ENCODE data around the gene EEFSEC.
"Not testable (repeated sequence)": the region's sequence is repeated elsewhere in the genome, so short reads cannot be mapped to it uniquely, and the experiment has no call there.

EEFSEC gene

GRCh38 chr3:128154354-128154753 is 1.1 kb downstream of the EEFSEC start:
- H3K79me2 ChIP-seq (ENCODE audit: control insufficient read depth, insufficient read depth, low read length, unreplicated experiment), result peaks cover 17% of the 10 kb centered on the region
- not testable (repeated sequence) for H3K4me1 ChIP-seq (ENCODE audit: control insufficient read depth, insufficient read depth, low read length, unreplicated experiment); H3K27ac ChIP-seq (ENCODE audit: low read depth, low read length); H3K27me3 ChIP-seq (ENCODE audit: insufficient read depth, low read length)
- peak overlapping the region; percentile 83 for H3K4me3 ChIP-seq (ENCODE audit: low read depth, low read length)
- peaks cover 21% of the 10 kb centered on the region for H3K36me3 ChIP-seq (ENCODE audit: insufficient read depth, low read length)
- H2AFZ ChIP-seq (ENCODE audit: low read length, unreplicated experiment), result peak overlapping the region; percentile 57

- Histone ChIP-seq H3K4me3 (ENCODE audit: low read depth, low read length) (no peak overlapping the region), H2AFZ (ENCODE audit: low read length, unreplicated experiment) (no peak overlapping the region), H3K27me3 (ENCODE audit: insufficient read depth, low read length) (no peaks in the 10 kb centered on the region), H3K27ac (ENCODE audit: low read depth, low read length) (no peak overlapping the region), H3K79me2 (ENCODE audit: control insufficient read depth, insufficient read depth, low read length, unreplicated experiment) (peaks cover 20% of the 10 kb centered on the region), H3K36me3 (ENCODE audit: insufficient read depth, low read length) (peaks cover 21% of the 10 kb centered on the region), H3K4me1 (ENCODE audit: control insufficient read depth, insufficient read depth, low read length, unreplicated experiment) (no peaks in the 10 kb centered on the region)
Observed at GRCh38 chr3:128155616-128156360, 2.5 kb downstream of the EEFSEC start.

GRCh38 chr3:128160661-128161060 is 7.4 kb downstream of the EEFSEC start:
- peaks cover 10% of the 10 kb centered on the region for H3K79me2 ChIP-seq (ENCODE audit: control insufficient read depth, insufficient read depth, low read length, unreplicated experiment)
- no peaks in the 10 kb centered on the region for H3K4me1 ChIP-seq (ENCODE audit: control insufficient read depth, insufficient read depth, low read length, unreplicated experiment)
- no peak overlapping the region for H3K4me3 ChIP-seq (ENCODE audit: low read depth, low read length)
- H3K27me3 ChIP-seq (ENCODE audit: insufficient read depth, low read length), result no peaks in the 10 kb centered on the region
- H3K27ac ChIP-seq (ENCODE audit: low read depth, low read length), result no peak overlapping the region
- H3K36me3 ChIP-seq (ENCODE audit: insufficient read depth, low read length), result peaks cover 19% of the 10 kb centered on the region
- H2AFZ ChIP-seq (ENCODE audit: low read length, unreplicated experiment), result no peak overlapping the region

GRCh38 chr3:128163432-128163831 is 10.2 kb downstream of the EEFSEC start:
- Histone ChIP-seq H3K79me2 (ENCODE audit: control insufficient read depth, insufficient read depth, low read length, unreplicated experiment) (peaks cover 5% of the 10 kb centered on the region), H2AFZ (ENCODE audit: low read length, unreplicated experiment) (no peak overlapping the region), H3K27me3 (ENCODE audit: insufficient read depth, low read length) (no peaks in the 10 kb centered on the region), H3K27ac (ENCODE audit: low read depth, low read length) (no peak overlapping the region), H3K4me1 (ENCODE audit: control insufficient read depth, insufficient read depth, low read length, unreplicated experiment) (no peaks in the 10 kb centered on the region), H3K4me3 (ENCODE audit: low read depth, low read length) (no peak overlapping the region), H3K36me3 (ENCODE audit: insufficient read depth, low read length) (no peaks in the 10 kb centered on the region)

- Histone ChIP-seq H3K36me3 (ENCODE audit: insufficient read depth, low read length) (no peaks in the 10 kb centered on the region), H3K4me1 (ENCODE audit: control insufficient read depth, insufficient read depth, low read length, unreplicated experiment) (no peaks in the 10 kb centered on the region), H3K27ac (ENCODE audit: low read depth, low read length) (no peak overlapping the region), H3K4me3 (ENCODE audit: low read depth, low read length) (no peak overlapping the region), H3K79me2 (ENCODE audit: control insufficient read depth, insufficient read depth, low read length, unreplicated experiment) (no peaks in the 10 kb centered on the region), H2AFZ (ENCODE audit: low read length, unreplicated experiment) (no peak overlapping the region), H3K27me3 (ENCODE audit: insufficient read depth, low read length) (no peaks in the 10 kb centered on the region)
Observed at GRCh38 chr3:128166971-128167453, 13.7 kb downstream of the EEFSEC start.

GRCh38 chr3:128167646-128167972 is 14.3 kb downstream of the EEFSEC start:
- Histone ChIP-seq H3K27ac (ENCODE audit: low read depth, low read length) (no peak overlapping the region), H3K4me3 (ENCODE audit: low read depth, low read length) (no peak overlapping the region), H2AFZ (ENCODE audit: low read length, unreplicated experiment) (no peak overlapping the region), H3K4me1 (ENCODE audit: control insufficient read depth, insufficient read depth, low read length, unreplicated experiment) (no peaks in the 10 kb centered on the region), H3K36me3 (ENCODE audit: insufficient read depth, low read length) (no peaks in the 10 kb centered on the region), H3K79me2 (ENCODE audit: control insufficient read depth, insufficient read depth, low read length, unreplicated experiment) (no peaks in the 10 kb centered on the region), H3K27me3 (ENCODE audit: insufficient read depth, low read length) (no peaks in the 10 kb centered on the region)

GRCh38 chr3:128167973-128168674 is 14.8 kb downstream of the EEFSEC start:
- Histone ChIP-seq H3K36me3 (ENCODE audit: insufficient read depth, low read length) (no peaks in the 10 kb centered on the region), H3K4me1 (ENCODE audit: control insufficient read depth, insufficient read depth, low read length, unreplicated experiment) (no peaks in the 10 kb centered on the region), H3K27me3 (ENCODE audit: insufficient read depth, low read length) (no peaks in the 10 kb centered on the region), H3K27ac (ENCODE audit: low read depth, low read length) (no peak overlapping the region), H3K4me3 (ENCODE audit: low read depth, low read length) (no peak overlapping the region), H3K79me2 (ENCODE audit: control insufficient read depth, insufficient read depth, low read length, unreplicated experiment) (no peaks in the 10 kb centered on the region), H2AFZ (ENCODE audit: low read length, unreplicated experiment) (no peak overlapping the region)

- no peak overlapping the region for H2AFZ ChIP-seq (ENCODE audit: low read length, unreplicated experiment)
- no peaks in the 10 kb centered on the region for H3K27me3 ChIP-seq (ENCODE audit: insufficient read depth, low read length)
- H3K27ac ChIP-seq (ENCODE audit: low read depth, low read length), result no peak overlapping the region
- no peaks in the 10 kb centered on the region for H3K79me2 ChIP-seq (ENCODE audit: control insufficient read depth, insufficient read depth, low read length, unreplicated experiment)
- H3K4me1 ChIP-seq (ENCODE audit: control insufficient read depth, insufficient read depth, low read length, unreplicated experiment), result no peaks in the 10 kb centered on the region
- no peaks in the 10 kb centered on the region for H3K36me3 ChIP-seq (ENCODE audit: insufficient read depth, low read length)
- H3K4me3 ChIP-seq (ENCODE audit: low read depth, low read length), result no peak overlapping the region
Observed at GRCh38 chr3:128168836-128169235, 15.6 kb downstream of the EEFSEC start.

- no peak overlapping the region for H3K27ac ChIP-seq (ENCODE audit: low read depth, low read length)
- H3K4me1 ChIP-seq (ENCODE audit: control insufficient read depth, insufficient read depth, low read length, unreplicated experiment), result peaks cover 8% of the 10 kb centered on the region
- no peaks in the 10 kb centered on the region for H3K79me2 ChIP-seq (ENCODE audit: control insufficient read depth, insufficient read depth, low read length, unreplicated experiment)
- H3K27me3 ChIP-seq (ENCODE audit: insufficient read depth, low read length), result no peaks in the 10 kb centered on the region
- H3K4me3 ChIP-seq (ENCODE audit: low read depth, low read length), result no peak overlapping the region
- H2AFZ ChIP-seq (ENCODE audit: low read length, unreplicated experiment), result no peak overlapping the region
- H3K36me3 ChIP-seq (ENCODE audit: insufficient read depth, low read length), result no peaks in the 10 kb centered on the region
Observed at GRCh38 chr3:128170866-128171516, 17.7 kb downstream of the EEFSEC start.

GRCh38 chr3:128173200-128173599 is 19.9 kb downstream of the EEFSEC start:
- Histone ChIP-seq H3K79me2 (ENCODE audit: control insufficient read depth, insufficient read depth, low read length, unreplicated experiment) (peaks cover 4% of the 10 kb centered on the region), H3K4me1 (ENCODE audit: control insufficient read depth, insufficient read depth, low read length, unreplicated experiment) (peaks cover 13% of the 10 kb centered on the region), H2AFZ (ENCODE audit: low read length, unreplicated experiment) (no peak overlapping the region), H3K27me3 (ENCODE audit: insufficient read depth, low read length) (no peaks in the 10 kb centered on the region), H3K27ac (ENCODE audit: low read depth, low read length) (no peak overlapping the region), H3K36me3 (ENCODE audit: insufficient read depth, low read length) (no peaks in the 10 kb centered on the region), H3K4me3 (ENCODE audit: low read depth, low read length) (no peak overlapping the region)

Measured in ACC112 (cell line).